Measurements from ENCODE around the gene TMCC3.

- TF ChIP-seq CTCF (conservative IDR thresholded peaks at IDR 0.05; ENCODE audit: low read depth in 2 of 2) = no peak
- TF ChIP-seq POLR2AphosphoS5 (IDR thresholded peaks at IDR 0.05; ENCODE audit: low read depth) = no peak
- TF ChIP-seq CREB1 (CRISPR knock-in tag; IDR thresholded peaks at IDR 0.05; ENCODE audit: low read depth) = no peak
These were observed 16.7 kb upstream of the TMCC3 start for GRCh38 chr12:94667031-94667540.

Data from GM23338 (cell line).